SK-N-SH (cell line): ENCODE data around the gene TBC1D2.

Source experiments
- EP300 ChIP-seq, 2 experiments: IDR thresholded peaks; 2 replicates each; pipeline versions ENCODE4 v1.4.0 to v1.6.1; 2012; ENCODE audit warnings: borderline replicate concordance in 1 of 2, low read depth in 1 of 2, low read length in 1 of 2
- EZH2phosphoT487 ChIP-seq: fragments of 200-600 bp; sonication (generic); IDR thresholded peaks from 2 replicates; pipeline ENCODE4 v1.6.1; 2017; ENCODE audit warnings: low read depth, mixed run types, mild to moderate bottlenecking, antibody characterized with exemption, moderate library complexity, borderline replicate concordance
- FOXM1 ChIP-seq: IDR thresholded peaks from 2 replicates; pipeline ENCODE4 v1.4.0; 2012; ENCODE audit warnings: low read depth, mild to moderate bottlenecking
- POLR2AphosphoS5 ChIP-seq: IDR thresholded peaks from 2 replicates; pipeline ENCODE4 v1.6.1; 2012; ENCODE audit warnings: low read depth, low read length
- RCOR1 ChIP-seq: fragments of 150-350 bp; IDR thresholded peaks from 2 replicates; pipeline ENCODE4 v1.6.1; 2017; ENCODE audit warnings: antibody characterized with exemption, low read length
- RFX5 ChIP-seq: IDR thresholded peaks from 2 replicates; pipeline ENCODE4 v1.6.1; 2012; ENCODE audit warnings: mild to moderate bottlenecking, improper control_type of control experiment, low read length
- RXRA ChIP-seq: IDR thresholded peaks from 2 replicates; pipeline ENCODE4 v1.4.0; 2012; ENCODE audit warnings: low read depth, mild to moderate bottlenecking, borderline replicate concordance
- SMC3 ChIP-seq: IDR thresholded peaks from 2 replicates; pipeline ENCODE4 v1.6.1; 2012; ENCODE audit warnings: low read depth, low read length, improper control_type of control experiment
- USF1 ChIP-seq: IDR thresholded peaks from 2 replicates; pipeline ENCODE4 v1.4.0; 2012; ENCODE audit warnings: low read depth, borderline replicate concordance
- TF ChIP-seq, protein P1 (sequence below): fragments of 200-600 bp; sonication (generic); IDR thresholded peaks from 2 replicates; pipeline ENCODE4 v1.6.1; 2017; ENCODE audit warnings: antibody characterized with exemption, mild to moderate bottlenecking, moderate library complexity

- TF ChIP-seq, protein P1, sequence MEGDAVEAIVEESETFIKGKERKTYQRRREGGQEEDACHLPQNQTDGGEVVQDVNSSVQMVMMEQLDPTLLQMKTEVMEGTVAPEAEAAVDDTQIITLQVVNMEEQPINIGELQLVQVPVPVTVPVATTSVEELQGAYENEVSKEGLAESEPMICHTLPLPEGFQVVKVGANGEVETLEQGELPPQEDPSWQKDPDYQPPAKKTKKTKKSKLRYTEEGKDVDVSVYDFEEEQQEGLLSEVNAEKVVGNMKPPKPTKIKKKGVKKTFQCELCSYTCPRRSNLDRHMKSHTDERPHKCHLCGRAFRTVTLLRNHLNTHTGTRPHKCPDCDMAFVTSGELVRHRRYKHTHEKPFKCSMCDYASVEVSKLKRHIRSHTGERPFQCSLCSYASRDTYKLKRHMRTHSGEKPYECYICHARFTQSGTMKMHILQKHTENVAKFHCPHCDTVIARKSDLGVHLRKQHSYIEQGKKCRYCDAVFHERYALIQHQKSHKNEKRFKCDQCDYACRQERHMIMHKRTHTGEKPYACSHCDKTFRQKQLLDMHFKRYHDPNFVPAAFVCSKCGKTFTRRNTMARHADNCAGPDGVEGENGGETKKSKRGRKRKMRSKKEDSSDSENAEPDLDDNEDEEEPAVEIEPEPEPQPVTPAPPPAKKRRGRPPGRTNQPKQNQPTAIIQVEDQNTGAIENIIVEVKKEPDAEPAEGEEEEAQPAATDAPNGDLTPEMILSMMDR: no peak
- TF ChIP-seq SMC3 (no peak), FOXM1 (no peak), RCOR1 (no peak), EZH2phosphoT487 (no peak), EP300 (IDR thresholded peaks at IDR 0.05; ENCODE audit: borderline replicate concordance in 1 of 2, low read depth in 1 of 2, low read length in 1 of 2) (no peak), USF1 (no peak), RXRA (no peak), RFX5 (no peak), POLR2AphosphoS5 (no peak)
These were observed 21.1 kb downstream of the TBC1D2 start for GRCh38 chr9:98234245-98234825.
